ENCODE data around the gene CR1L. TPM values are rescaled to one million over a fixed set of nuclear protein-coding genes. Genes with fewer than 3 reads are reported as not detected.

CR1L gene
- total and polyA plus RNA-seq, 9 of the 15 experiments (the other 6 are each of a cell fraction or from before 2014, with no cell fraction given): 10.1 to 74.8 (median 34.3) TPM

GRCh38 chr1:207755846-207756693 is 111.1 kb downstream of the CR1L start (continued):
- TF ChIP-seq MBD1 (CRISPR knock-in tag; IDR thresholded peaks at IDR 0.05): no peak

DNA sequence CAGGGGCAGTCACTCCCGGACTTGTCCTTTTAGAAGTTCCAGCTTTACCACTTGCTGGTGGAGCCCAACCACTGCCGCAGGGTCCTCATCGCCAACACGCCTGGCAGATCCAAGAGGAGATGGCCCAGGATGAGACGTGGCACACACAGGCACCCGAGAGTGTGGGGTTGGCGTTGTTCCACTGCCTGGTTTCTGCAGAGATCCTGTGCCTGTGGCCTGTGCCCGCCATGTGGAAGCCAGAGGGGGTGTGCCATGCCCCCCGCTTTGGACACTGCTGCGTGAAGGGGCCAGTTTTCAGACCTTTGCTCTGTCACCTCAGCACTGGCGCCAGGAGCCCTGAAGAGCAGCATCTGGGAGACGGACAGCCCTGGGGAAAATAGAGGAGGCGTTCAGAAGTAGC is 117.7 kb downstream of the CR1L start:
- Histone ChIP-seq H3K27me3 (ENCODE audit: control insufficient read depth in 2 of 2, insufficient read depth in 2 of 2, low read length in 2 of 2) (no peaks in the 10 kb centered on the region), H4K20me1 (replicated peaks; ENCODE audit: control insufficient read depth, insufficient read depth, low read length) (no peaks in the 10 kb centered on the region), H3K4me3 (no peak overlapping the region), H3K4me1 (replicated peaks in 1 of 2; ENCODE audit: control insufficient read depth in 2 of 2, insufficient read depth in 2 of 2, low read length in 2 of 2) (peaks cover 0 to 6% of the 10 kb centered on the region in 2 experiments; a peak in 1 of 5 replicates), H3K27ac (ENCODE audit: extremely low read depth, low read depth, low read length) (no peak overlapping the region), H3K36me3 (ENCODE audit: control insufficient read depth, insufficient read depth, low read length) (peaks cover 97% of the 10 kb centered on the region), H3K79me2 (ENCODE audit: control insufficient read depth, insufficient read depth, low read length) (peaks cover 29% of the 10 kb centered on the region), H3K9me1 (ENCODE audit: control insufficient read depth, insufficient read depth, low read length) (no peaks in the 10 kb centered on the region), H3K9ac (ENCODE audit: insufficient read depth in 1 of 2, low read depth in 2 of 2, low read length in 2 of 2) (no peak overlapping the region), H3K4me2 (ENCODE audit: insufficient read depth, low read length) (no peak overlapping the region), H2AFZ (ENCODE audit: low read depth, low read length) (no peak overlapping the region), H3K9me3 (replicated peaks; ENCODE audit: control insufficient read depth, insufficient read depth, low read depth, low read length) (no peaks in the 10 kb centered on the region)
- POLR2A ChIA-PET: interaction anchor here (0.7 to 2.9 kb wide), 3 partner anchors 11 to 24 kb away, joined by 3 to 13 read pairs (median 6); partner anchors contain the start of gene CD46
- ATAC-seq (no peak; the same call in 2 of the 3 replicates), DNase-seq (ENCODE audit: extremely low read depth in 1 of 4, low spot score in 3 of 4) (no peak), FAIRE-seq (no peak)
- intact Hi-C loops (cut with micrococcal nuclease) (no loop called here), in situ Hi-C loops (cut with MboI) (no loop called here)
- BruUV-seq (replicated peaks): no TSS peak
- 89% methylated on average over 13 of the region's 13 CpGs for WGBS (ENCODE audit: insufficient coverage, low coverage, missing lambda C conversion rate)
- CTCF ChIA-PET (ENCODE audit: low intra/inter-chr PET ratio): interaction anchor here (0.5 kb wide), 1 partner anchor 25 kb away, joined by 3 read pairs; no protein-coding TSS in a partner anchor
- peak; percentile 9 for TF ChIP-seq POLR2B (IDR thresholded peaks at IDR 0.05; ENCODE audit: low read depth, partially characterized antibody)
- TF ChIP-seq IRF2 (CRISPR knock-in tag; IDR thresholded peaks at IDR 0.05): no peak
- TF ChIP-seq TEAD4 (IDR thresholded peaks at IDR 0.05; ENCODE audit: low read length): 0 out of 2 replicates have a peak, but pooled peaks have one; percentile 3
- TF ChIP-seq TEAD4 (CRISPR knock-in tag; IDR thresholded peaks at IDR 0.05; ENCODE audit: borderline replicate concordance): no peak
- no peak for TF ChIP-seq SNRNP70 (optimal IDR thresholded peaks at IDR 0.05; ENCODE audit: low read depth, low read length)
- TF ChIP-seq POLR2G (IDR thresholded peaks at IDR 0.05; ENCODE audit: low read depth, low read length): 0 out of 2 replicates have a peak, but pooled peaks have one; percentile 39
- TF ChIP-seq WHSC1 (IDR thresholded peaks at IDR 0.05; ENCODE audit: low read length): peak; percentile 56
- no peak for TF ChIP-seq CBFA2T3 (IDR thresholded peaks at IDR 0.05)
- TF ChIP-seq POLR3A (IDR thresholded peaks at IDR 0.05; ENCODE audit: borderline replicate concordance, extremely low read depth, insufficient read depth, insufficient read length): no peak
- 0 out of 2 replicates have a peak, but pooled peaks have one; percentile 33 for TF ChIP-seq RBFOX2 (IDR thresholded peaks at IDR 0.05; ENCODE audit: low read depth, low read length)
- TF ChIP-seq XRCC3 (IDR thresholded peaks at IDR 0.05): no peak

Measured in K562 (cell line).